Ectodermal cell (in vitro differentiated cells): ENCODE measurements around the gene DEFB113.
"Not testable (repeated sequence)": the region's sequence is repeated elsewhere in the genome, so short reads cannot be mapped to it uniquely, and the experiment has no call there.

Experiments used
- H3K27ac ChIP-seq: 2 replicates; pipeline ENCODE4 v1.7.0; 2013; ENCODE audit warnings: mild to moderate bottlenecking, low read depth, low read length; ENCODE audit not compliant: insufficient read depth, poor library complexity, severe bottlenecking
- H3K27me3 ChIP-seq: 2 replicates; pipeline ENCODE4 v1.7.0; 2013; ENCODE audit warnings: mild to moderate bottlenecking, low read length; ENCODE audit not compliant: insufficient read depth, control insufficient read depth, poor library complexity, severe bottlenecking
- H3K36me3 ChIP-seq: one replicate; pipeline ENCODE4 v1.7.0; 2013; ENCODE audit warnings: low read length; ENCODE audit not compliant: control insufficient read depth, insufficient read depth
- H3K4me1 ChIP-seq: one replicate; pipeline ENCODE4 v1.7.0; 2013; ENCODE audit warnings: low read length; ENCODE audit not compliant: control insufficient read depth, insufficient read depth
- H3K4me3 ChIP-seq: 2 replicates; pipeline ENCODE4 v1.7.0; 2013; ENCODE audit warnings: low read depth, low read length, control low read depth; ENCODE audit not compliant: insufficient read depth
- H3K9me3 ChIP-seq: 2 replicates; pipeline ENCODE4 v1.7.0; 2013; ENCODE audit warnings: mild to moderate bottlenecking, low read length, moderate library complexity; ENCODE audit not compliant: control insufficient read depth
- whole genome bisulfite sequencing, 2 experiments: methylation state at CpG; one replicate each; pipeline ENCODE4 v1.1.7; 2013; ENCODE audit warnings: missing lambda C conversion rate in 2 of 2; 5-methylcytosine and 5-hydroxymethylcytosine counted together

The DEFB113 gene

GRCh38 chr6:49944068-49944467 lies 25.4 kb downstream of the DEFB113 start:
- not testable (repeated sequence) for H3K27me3 ChIP-seq, H3K4me3 ChIP-seq, H3K9me3 ChIP-seq, H3K27ac ChIP-seq, H3K36me3 ChIP-seq, H3K4me1 ChIP-seq
- WGBS, 2 experiments: 88 to 97% methylated on average over 1 to 3 of the region's 3 CpGs

- no peak overlapping the region for H3K4me3 ChIP-seq
- no peaks in the 10 kb centered on the region for H3K4me1 ChIP-seq
- H3K9me3 ChIP-seq: no peaks in the 10 kb centered on the region
- H3K27me3 ChIP-seq: no peaks in the 10 kb centered on the region
- H3K36me3 ChIP-seq: no peaks in the 10 kb centered on the region
- WGBS, 2 experiments: 90 to 98% methylated on average over 3 of the region's 3 CpGs
- H3K27ac ChIP-seq: no peak overlapping the region
Observed at GRCh38 chr6:49939993-49940498, 29.4 kb downstream of the DEFB113 start.

- no peak overlapping the region for H3K27ac ChIP-seq
Observed at GRCh38 chr6:49937811-49938210, 31.6 kb downstream of the DEFB113 start.

GRCh38 chr6:49937017-49937416 lies 32.4 kb downstream of the DEFB113 start:
- H3K4me3 ChIP-seq: no peak overlapping the region
- no peaks in the 10 kb centered on the region for H3K4me1 ChIP-seq
- no peak overlapping the region for H3K27ac ChIP-seq
- 93 to 97% methylated on average over 1 to 2 of the region's 2 CpGs for WGBS, 2 experiments
- H3K36me3 ChIP-seq: no peaks in the 10 kb centered on the region
- no peaks in the 10 kb centered on the region for H3K27me3 ChIP-seq
- no peaks in the 10 kb centered on the region for H3K9me3 ChIP-seq

More at GRCh38 chr6:49937811-49938210, 31.6 kb downstream of the DEFB113 start:
- no peak overlapping the region for H3K4me3 ChIP-seq
- no peaks in the 10 kb centered on the region for H3K9me3 ChIP-seq
- H3K36me3 ChIP-seq: no peaks in the 10 kb centered on the region
- no peaks in the 10 kb centered on the region for H3K4me1 ChIP-seq
- no peaks in the 10 kb centered on the region for H3K27me3 ChIP-seq

GRCh38 chr6:49935387-49935786 lies 34.0 kb downstream of the DEFB113 start:
- 89 to 91% methylated on average over 2 to 3 of the region's 3 CpGs for WGBS, 2 experiments
- no peak overlapping the region for H3K27ac ChIP-seq

GRCh38 chr6:49934770-49935169 lies 34.7 kb downstream of the DEFB113 start:
- Histone ChIP-seq H3K4me3 (no peak overlapping the region), H3K36me3 (no peaks in the 10 kb centered on the region), H3K4me1 (no peaks in the 10 kb centered on the region), H3K9me3 (no peaks in the 10 kb centered on the region), H3K27ac (no peak overlapping the region), H3K27me3 (no peaks in the 10 kb centered on the region)
- WGBS, 2 experiments: 93 to 100% methylated on average over 1 of the region's 1 CpG

More at GRCh38 chr6:49935387-49935786, 34.0 kb downstream of the DEFB113 start:
- H3K4me1 ChIP-seq: no peaks in the 10 kb centered on the region
- no peaks in the 10 kb centered on the region for H3K27me3 ChIP-seq
- H3K9me3 ChIP-seq: no peaks in the 10 kb centered on the region
- H3K36me3 ChIP-seq: no peaks in the 10 kb centered on the region
- no peak overlapping the region for H3K4me3 ChIP-seq

GRCh38 chr6:49933526-49933925 lies 35.9 kb downstream of the DEFB113 start:
- no peak overlapping the region for H3K27ac ChIP-seq
- 94 to 96% methylated on average over 21 of the region's 21 CpGs for WGBS, 2 experiments
- no peaks in the 10 kb centered on the region for H3K27me3 ChIP-seq
- H3K4me3 ChIP-seq: no peak overlapping the region
- H3K36me3 ChIP-seq: no peaks in the 10 kb centered on the region
- H3K4me1 ChIP-seq: no peaks in the 10 kb centered on the region
- H3K9me3 ChIP-seq: no peaks in the 10 kb centered on the region

- Histone ChIP-seq H3K9me3 (no peaks in the 10 kb centered on the region), H3K4me3 (no peak overlapping the region), H3K36me3 (no peaks in the 10 kb centered on the region), H3K4me1 (no peaks in the 10 kb centered on the region), H3K27ac (no peak overlapping the region), H3K27me3 (no peaks in the 10 kb centered on the region)
Observed at GRCh38 chr6:49929340-49929739, 40.1 kb downstream of the DEFB113 start.

- peaks cover 4% of the 10 kb centered on the region for H3K4me1 ChIP-seq
- no peaks in the 10 kb centered on the region for H3K9me3 ChIP-seq
- H3K36me3 ChIP-seq: no peaks in the 10 kb centered on the region
- 39 to 47% methylated on average over 3 of the region's 3 CpGs for WGBS, 2 experiments
- H3K4me3 ChIP-seq: no peak overlapping the region
- H3K27ac ChIP-seq: no peak overlapping the region
- no peaks in the 10 kb centered on the region for H3K27me3 ChIP-seq
Observed at GRCh38 chr6:49923826-49924225, 45.6 kb downstream of the DEFB113 start.

GRCh38 chr6:49919935-49920644 lies 49.3 kb downstream of the DEFB113 start:
- Histone ChIP-seq H3K9me3 (no peaks in the 10 kb centered on the region), H3K27me3 (no peaks in the 10 kb centered on the region), H3K4me1 (peaks cover 12% of the 10 kb centered on the region), H3K27ac (no peak overlapping the region), H3K4me3 (no peak overlapping the region), H3K36me3 (no peaks in the 10 kb centered on the region)
- 91 to 96% methylated on average over 2 to 4 of the region's 5 CpGs for WGBS, 2 experiments
